MM.1S (cell line): ENCODE data around the gene CTNNA3.

Source experiments
- CTCF ChIP-seq: fragments of 300-600 bp; sonication (generic); IDR thresholded peaks from 2 replicates; pipeline ENCODE4 v1.5.1; 2016; ENCODE audit warnings: antibody characterized with exemption, low read length, mixed read lengths
- EZH2 ChIP-seq: fragments of 300-600 bp; sonication (generic); optimal IDR thresholded peaks from 2 replicates; pipeline ENCODE3; 2017; ENCODE audit warnings: low read depth, mild to moderate bottlenecking, antibody characterized with exemption, low read length, mixed read lengths

- TF ChIP-seq CTCF (no peak), EZH2 (no peak)
These were observed 1674.6 kb downstream of the CTNNA3 start for GRCh38 chr10:66021423-66021822.
